ENCODE measurements around the gene UNC119.
A peak's percentile ranks its signal among the peaks of the same experiment; 100 is the strongest.

Gene UNC119

DNA sequence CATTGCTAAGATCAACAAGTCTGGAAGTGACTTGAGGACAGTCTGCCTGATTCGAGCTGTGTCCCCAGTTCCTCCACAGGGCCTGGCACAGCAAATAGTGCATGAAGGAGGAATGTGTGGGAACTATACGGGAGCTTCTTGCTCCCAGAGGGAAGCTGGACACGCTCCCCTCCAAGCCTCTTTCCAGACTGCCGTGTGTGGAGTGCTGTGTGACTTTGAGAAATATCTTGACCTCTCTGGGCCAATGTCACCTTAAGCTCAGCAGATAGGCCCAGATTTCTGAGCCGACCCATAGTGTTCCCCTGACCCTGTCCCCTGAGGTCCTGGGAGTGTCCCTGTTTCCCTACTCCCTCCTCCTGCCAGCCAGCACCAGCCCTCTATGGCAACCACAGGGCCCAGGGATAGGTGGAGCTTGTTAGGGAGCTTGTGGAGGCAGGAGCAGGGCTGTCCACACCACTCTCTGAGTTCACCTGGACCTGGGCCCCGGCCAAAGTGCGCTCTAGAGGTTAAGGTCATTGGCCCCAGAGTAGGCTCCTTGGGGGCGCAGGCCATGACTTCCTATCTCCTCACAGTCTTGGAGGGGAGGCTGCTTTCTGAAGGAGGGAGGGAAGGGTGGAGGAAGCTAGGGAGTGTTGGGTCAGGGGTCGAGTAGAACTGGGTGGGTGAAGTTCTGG, 52.6 kb downstream of the UNC119 start:
- DNase-seq (ENCODE audit: low spot score), result no peak
- ChIA-PET POLR2A (ENCODE audit: low non-redundant PET) (no interaction called here), CTCF (interaction anchor here (0.6 to 1.0 kb wide), 2 partner anchors 41 to 48 kb away, joined by 3 to 4 read pairs; no protein-coding TSS in a partner anchor)
- TF ChIP-seq, protein P1, sequence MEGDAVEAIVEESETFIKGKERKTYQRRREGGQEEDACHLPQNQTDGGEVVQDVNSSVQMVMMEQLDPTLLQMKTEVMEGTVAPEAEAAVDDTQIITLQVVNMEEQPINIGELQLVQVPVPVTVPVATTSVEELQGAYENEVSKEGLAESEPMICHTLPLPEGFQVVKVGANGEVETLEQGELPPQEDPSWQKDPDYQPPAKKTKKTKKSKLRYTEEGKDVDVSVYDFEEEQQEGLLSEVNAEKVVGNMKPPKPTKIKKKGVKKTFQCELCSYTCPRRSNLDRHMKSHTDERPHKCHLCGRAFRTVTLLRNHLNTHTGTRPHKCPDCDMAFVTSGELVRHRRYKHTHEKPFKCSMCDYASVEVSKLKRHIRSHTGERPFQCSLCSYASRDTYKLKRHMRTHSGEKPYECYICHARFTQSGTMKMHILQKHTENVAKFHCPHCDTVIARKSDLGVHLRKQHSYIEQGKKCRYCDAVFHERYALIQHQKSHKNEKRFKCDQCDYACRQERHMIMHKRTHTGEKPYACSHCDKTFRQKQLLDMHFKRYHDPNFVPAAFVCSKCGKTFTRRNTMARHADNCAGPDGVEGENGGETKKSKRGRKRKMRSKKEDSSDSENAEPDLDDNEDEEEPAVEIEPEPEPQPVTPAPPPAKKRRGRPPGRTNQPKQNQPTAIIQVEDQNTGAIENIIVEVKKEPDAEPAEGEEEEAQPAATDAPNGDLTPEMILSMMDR (conservative IDR thresholded peaks at IDR 0.05; ENCODE audit: low read depth), result no peak
- H3K27ac ChIP-seq, result no peak overlapping the region

DNA sequence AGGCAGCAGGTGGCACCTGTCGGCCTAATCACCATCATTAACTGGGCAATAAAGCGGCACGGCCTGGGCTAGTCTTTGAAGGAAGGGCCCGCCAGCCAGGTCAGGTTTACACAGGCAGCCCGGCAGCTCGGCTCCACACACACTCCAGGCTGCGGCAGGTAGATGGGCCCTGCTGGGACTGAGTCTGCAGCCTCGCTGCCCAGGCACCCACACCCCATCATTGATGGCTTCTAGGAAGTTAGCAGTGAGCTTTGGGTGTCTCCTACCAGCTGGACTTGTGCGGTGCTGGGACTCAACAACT, 53.1 kb downstream of the UNC119 start:
- ChIA-PET POLR2A (ENCODE audit: low non-redundant PET) (no interaction called here), CTCF (interaction anchor here (0.5 to 1.0 kb wide), 2 partner anchors 41 to 693 kb away, joined by 3 to 4 read pairs; no protein-coding TSS in a partner anchor)
- H3K27ac ChIP-seq, result no peak overlapping the region
- TF ChIP-seq, protein P1 (conservative IDR thresholded peaks at IDR 0.05; ENCODE audit: low read depth), result no peak
- no peak for DNase-seq (ENCODE audit: low spot score)

DNA sequence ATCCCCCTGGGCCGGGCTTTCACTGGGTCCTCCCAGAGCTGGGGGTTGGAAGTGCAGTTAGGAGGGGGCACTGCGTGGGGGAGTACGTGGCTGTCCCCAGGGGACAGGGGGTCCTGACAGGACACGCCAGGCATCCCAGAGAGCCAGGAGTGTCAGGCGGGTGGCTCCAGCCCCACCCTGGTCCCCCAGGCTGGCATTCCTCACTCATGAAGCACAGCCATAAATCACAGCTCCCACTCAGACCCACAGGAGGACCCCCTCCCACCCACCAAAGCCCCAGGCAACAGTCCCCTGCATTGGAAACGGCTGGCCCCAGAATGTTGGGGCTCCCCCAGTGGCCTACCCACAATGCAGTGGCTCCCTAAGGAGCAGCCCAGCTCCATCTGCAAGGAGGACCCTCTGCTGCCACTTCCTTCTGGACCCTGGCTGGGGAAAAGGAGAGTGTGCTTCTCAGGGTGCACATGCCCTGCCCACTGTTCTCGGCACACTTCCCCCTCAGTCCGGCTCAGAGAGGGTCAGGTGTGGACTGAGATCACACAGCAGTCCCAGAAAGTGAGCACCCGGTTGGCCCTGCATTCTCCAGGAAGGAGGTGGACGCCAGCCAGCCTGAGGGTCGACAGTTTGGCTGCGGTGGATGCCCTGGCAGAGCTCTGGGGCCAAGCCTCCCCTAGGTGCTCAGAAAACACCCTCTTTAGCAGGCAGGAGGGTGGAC, 53.6 kb downstream of the UNC119 start:
- DNase-seq (ENCODE audit: low spot score), result no peak
- ChIA-PET POLR2A (ENCODE audit: low non-redundant PET) (no interaction called here), CTCF (interaction anchor here (0.5 to 1.0 kb wide), 3 partner anchors 42 to 692 kb away, joined by 3 to 4 read pairs (median 3); no protein-coding TSS in a partner anchor)
- TF ChIP-seq, protein P1 (conservative IDR thresholded peaks at IDR 0.05; ENCODE audit: low read depth), result no peak
- H3K27ac ChIP-seq, result no peak overlapping the region

DNA sequence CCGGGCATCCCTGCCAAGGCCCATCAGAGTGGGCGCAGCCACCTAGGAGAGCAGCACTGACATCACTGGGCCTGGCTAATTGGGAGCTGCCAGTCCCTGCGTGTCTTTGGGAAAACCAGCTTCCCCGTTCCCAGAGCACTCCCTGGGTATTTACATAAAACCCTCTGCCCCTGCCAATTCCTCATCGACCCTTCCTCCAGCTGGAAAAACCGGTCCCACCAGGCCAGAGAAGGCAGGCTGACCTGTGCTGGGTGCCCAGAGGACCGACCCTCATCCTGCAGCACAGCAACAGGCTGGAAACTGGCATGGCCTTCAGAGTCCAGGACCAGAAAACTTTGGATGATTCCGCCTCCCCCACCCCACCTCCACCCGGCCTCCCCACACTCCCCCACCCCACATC, 54.5 kb downstream of the UNC119 start:
- peak; percentile 43 for DNase-seq (ENCODE audit: low spot score)
- peak overlapping the region; percentile 30 for H3K27ac ChIP-seq
- POLR2A ChIA-PET (ENCODE audit: low non-redundant PET), result no interaction called here
- CTCF ChIA-PET, result interaction anchor here (0.6 kb wide), 1 partner anchor 48 kb away, joined by 3 read pairs; no protein-coding TSS in a partner anchor
- TF ChIP-seq, protein P1 (conservative IDR thresholded peaks at IDR 0.05; ENCODE audit: low read depth), result no peak
